ENCODE measurements around the gene VNN1. TPM values are rescaled to one million over a fixed set of nuclear protein-coding genes. Genes with fewer than 3 reads are reported as not detected.
"Not testable (repeated sequence)": the region's sequence is repeated elsewhere in the genome, so short reads cannot be mapped to it uniquely, and the experiment has no call there.

Gene VNN1
- total RNA-seq, 1 experiment from 2014 or later, result 0.05 TPM

- peak; percentile 46 for DNase-seq (ENCODE audit: low read depth)
Measured at GRCh38 chr6:132673376-132674094, 40.3 kb downstream of the VNN1 start.

DNA sequence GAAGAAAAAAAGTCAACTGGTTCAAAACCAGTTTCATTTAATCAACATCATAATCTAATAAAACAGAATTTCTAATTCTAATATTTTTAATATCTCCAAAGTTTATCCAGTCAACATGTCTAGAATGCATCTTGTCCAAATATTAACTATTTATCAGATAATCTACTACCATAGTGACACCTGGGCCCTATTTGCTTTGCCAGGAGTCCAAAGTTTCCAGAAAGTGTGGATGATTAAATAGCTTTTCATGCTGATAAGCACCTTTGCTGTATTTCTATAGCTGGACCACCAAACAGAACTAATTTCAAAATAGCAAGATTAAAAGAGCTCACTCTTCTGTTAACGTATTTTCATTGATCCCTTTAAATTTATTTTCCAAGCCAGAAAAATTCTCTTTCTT, 42.6 kb downstream of the VNN1 start:
- DNase-seq (ENCODE audit: low read depth), result no peak

DNA sequence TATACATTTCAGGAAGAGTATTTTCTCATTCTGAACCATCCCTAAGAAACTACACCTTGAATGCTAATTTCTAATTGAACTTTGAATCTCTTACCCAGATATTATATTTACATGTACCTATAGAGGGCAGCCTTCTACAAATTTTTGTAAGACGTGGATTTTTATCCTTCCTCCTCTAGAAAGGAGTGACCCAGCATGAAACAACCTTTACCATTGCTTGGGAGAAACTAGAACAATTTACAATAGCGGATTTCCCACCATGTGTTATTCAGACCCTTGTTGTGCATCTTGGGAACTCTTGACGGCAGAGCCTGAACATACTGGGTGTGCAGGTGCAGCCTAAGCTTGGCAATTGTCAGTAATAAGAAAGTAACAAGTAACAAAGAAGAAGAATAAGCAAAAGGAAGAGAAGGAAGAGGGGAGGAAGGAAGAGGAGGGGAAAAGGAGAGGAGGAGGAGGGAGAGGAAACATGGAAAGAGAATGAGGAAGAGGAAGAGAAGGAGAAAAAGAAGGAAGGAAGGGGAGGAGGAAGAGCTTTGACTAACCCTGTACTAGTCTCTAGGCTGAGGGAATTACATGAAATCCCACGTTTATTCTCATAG, 44.1 kb downstream of the VNN1 start:
- peak; percentile 40 for DNase-seq (ENCODE audit: low read depth)

- no peak for DNase-seq (ENCODE audit: low read depth)
Measured at GRCh38 chr6:132666118-132666517, 47.7 kb downstream of the VNN1 start.

DNA sequence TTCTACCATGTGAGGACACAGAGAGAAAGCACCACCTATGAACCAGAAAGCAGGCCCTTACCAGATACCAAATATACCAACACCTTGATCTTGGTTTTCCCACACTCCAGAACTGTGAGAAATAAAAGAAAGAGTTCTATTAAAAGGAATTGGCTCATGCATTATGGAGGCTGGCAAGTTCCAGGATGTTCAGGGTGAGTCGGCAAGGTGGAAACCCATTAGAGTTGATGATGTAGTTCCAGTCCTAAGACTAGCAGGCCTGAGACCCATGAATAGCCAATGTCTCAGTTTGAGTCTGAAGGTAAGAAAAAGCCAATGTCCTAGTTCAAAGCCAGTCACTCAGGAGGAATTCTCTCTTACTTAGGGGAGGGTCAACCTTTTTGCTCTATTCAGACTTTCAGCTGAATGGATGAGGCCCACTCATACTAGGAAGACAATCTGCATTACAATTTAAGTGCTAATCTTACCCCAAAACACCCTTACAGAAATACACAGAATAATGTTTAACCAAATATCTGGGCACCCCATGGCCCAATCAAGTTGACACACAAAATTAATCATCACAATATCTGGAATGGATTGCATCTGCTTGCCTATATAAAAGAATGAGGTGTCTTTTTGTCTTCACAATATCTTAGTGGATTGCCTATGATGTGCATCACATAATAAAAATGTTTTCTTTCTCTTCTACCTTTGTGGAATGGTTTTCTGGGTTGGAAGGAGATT, 49.4 kb downstream of the VNN1 start:
- no peak for DNase-seq (ENCODE audit: low read depth)

DNA sequence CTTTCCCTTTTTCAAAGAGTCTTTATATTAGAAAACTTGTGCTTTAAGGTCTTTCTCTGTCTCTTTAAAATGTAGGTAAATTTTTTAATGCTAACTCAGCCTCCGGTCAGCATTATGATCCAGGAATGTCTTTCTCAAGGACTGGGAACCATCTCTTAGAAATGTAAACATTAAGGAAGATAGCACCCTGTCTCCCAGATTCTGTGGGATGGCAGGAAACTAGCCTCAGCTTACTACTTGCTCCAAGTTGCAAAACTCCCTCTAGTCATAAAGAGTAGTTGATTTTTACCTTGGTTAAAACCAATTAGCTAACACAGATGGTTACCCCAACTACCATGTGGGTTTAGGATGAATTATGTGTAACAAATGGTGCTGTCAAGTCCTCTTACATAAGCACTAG, 50.2 kb downstream of the VNN1 start:
- DNase-seq (ENCODE audit: low read depth), result no peak

- no peak for DNase-seq (ENCODE audit: low read depth)
Measured at GRCh38 chr6:132661906-132662305, 51.9 kb downstream of the VNN1 start.

DNA sequence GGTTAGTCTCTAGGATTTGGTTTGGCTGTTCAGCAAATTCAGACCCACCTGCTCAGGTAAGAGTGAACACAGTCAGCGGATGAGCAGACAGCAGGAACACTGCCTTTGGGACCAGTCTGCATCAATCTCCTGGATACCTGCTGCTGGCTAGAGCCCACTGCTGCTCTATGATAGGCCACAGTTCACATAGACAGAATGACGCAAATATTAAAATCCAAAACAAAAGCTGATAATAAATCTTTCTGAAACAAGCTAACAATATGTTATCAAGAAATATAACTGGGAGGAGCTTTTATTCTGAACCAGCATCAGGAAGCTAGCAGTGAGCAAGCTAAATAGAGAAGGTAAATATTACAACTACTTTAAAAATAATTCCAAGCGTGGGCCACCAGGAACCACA, 54.8 kb downstream of the VNN1 start, which contains the start of gene TAAR1:
Gene TAAR1, minus strand, starts transcription at position 101 of the 400 bp plus-strand sequence. CDS start 13,179 bp downstream, outside the sequence.
- no peak for DNase-seq (ENCODE audit: low read depth)

DNA sequence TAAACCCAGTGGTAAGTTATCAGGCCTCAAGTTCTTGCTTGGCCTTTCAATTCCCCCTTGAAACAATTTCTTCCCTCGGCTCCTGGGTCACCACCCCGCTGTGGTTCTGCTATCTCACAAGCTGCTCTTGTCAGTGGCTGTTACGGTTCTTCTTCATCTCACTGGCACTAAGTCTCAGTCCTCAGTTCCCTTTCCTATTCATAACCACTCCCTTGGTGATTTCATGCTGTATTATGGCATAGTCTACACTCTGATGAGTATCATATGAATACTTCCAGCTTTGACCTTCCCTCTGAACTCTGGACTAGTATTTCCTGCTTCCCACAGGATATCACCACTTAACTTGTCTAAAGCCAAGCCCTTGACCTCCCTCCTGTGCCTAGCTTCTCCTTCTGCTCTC, 62.8 kb downstream of the VNN1 start:
- no peak for DNase-seq (ENCODE audit: low read depth)

DNA sequence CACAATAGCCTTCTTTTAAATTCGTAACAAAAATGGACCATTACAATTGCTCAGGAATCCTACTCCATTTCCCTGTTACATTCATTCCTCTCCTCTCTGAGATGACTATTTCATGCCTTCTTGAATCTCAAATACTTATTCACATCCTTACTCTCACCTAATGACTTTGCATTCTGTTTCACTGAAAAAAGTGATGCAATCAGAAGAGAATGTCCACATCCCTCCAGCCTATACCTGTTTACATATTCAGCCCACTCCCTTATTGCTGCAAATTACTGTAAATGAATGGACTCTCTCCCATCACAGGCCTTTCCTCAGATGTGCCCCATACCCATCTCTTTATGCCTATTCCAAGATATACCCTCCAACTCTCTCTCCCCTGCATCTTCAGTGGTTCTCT, 63.4 kb downstream of the VNN1 start:
- no peak for DNase-seq (ENCODE audit: low read depth)

- DNase-seq (ENCODE audit: low read depth), result no peak
Measured at GRCh38 chr6:132648828-132649227, 65.0 kb downstream of the VNN1 start.

GRCh38 chr6:132648356-132648755, 65.5 kb downstream of the VNN1 start:
- peak; percentile 79 for DNase-seq (ENCODE audit: low read depth)

DNA sequence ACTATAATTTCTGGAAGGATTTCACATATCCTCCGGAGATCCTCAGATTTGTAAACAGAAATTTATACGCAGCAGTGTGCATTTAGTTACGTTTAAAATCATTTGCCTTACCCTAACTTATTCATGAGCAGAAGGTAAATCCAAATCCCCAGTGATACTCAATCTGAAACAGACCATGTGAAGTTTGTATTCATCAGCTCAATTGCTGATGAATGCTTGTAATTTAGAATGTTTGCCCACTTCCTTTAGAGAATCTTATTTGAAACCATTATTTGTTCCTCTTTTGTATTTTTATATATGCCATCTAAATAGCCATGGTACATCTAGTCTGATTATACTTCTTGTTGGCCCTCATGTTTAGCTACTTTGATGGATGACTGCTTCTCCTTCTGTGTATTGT, 70.3 kb downstream of the VNN1 start:
- no peak for DNase-seq (ENCODE audit: low read depth)

- DNase-seq (ENCODE audit: low read depth), result not testable (repeated sequence)
Measured at GRCh38 chr6:132637135-132637534, 76.7 kb downstream of the VNN1 start.

DNA sequence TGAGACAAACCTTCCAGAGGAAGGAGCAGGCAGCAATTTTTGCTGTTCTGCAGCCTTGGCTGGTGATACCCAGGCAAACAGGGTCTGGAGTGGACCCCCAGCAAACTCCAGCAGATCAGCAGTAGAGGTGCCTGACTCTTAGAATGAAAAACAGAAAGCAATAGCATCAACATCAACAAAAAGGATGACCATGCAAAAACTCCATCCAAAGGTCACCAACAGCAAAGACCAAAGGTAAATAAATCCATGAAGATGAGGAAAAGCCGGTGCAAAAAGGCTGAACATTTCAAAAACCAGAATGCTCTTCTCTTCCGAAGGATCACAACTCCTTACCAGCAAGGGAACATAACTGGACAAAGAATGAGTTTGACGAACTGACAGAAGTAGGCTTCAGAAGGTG, 77.9 kb downstream of the VNN1 start:
- DNase-seq (ENCODE audit: low read depth), result not testable (repeated sequence)

GRCh38 chr6:132635288-132635687, 78.6 kb downstream of the VNN1 start:
- DNase-seq (ENCODE audit: low read depth), result not testable (repeated sequence)

- no peak for DNase-seq (ENCODE audit: low read depth)
Measured at GRCh38 chr6:132634796-132635195, 79.1 kb downstream of the VNN1 start.

DNA sequence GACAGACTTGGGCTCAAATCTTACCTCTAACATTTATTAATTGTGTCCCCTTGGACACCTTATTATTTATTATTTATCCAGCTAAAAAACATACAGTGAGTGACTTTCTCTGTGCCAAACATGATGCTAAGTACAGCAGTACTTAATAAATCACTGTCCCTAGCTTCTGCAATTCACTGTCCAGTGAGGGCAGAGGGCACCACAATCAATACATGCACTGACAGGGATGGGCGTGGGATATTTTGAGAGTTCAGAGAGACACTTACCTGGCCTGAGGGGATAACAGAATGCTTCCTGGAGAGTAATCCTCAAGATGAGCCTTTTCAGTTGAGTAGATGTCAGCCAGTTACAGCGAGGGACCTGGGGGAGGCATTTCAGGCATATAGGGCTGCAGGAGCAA, 80.5 kb downstream of the VNN1 start:
- no peak for DNase-seq (ENCODE audit: low read depth)

All from HT1080 (cell line).